HepG2 (cell line): Measurements from ENCODE around the gene EED. TPM values are rescaled to one million over a fixed set of nuclear protein-coding genes. Genes with fewer than 3 reads are reported as not detected.
"Not testable (repeated sequence)": the region's sequence is repeated elsewhere in the genome, so short reads cannot be mapped to it uniquely, and the experiment has no call there.

ENCODE experiments used
- ATAC-seq: fragments of 200-7000 bp; cut with Tn5 transposase; 3 replicates; pipeline ENCODE4 v1.9.1; 2020; ENCODE audit warnings: mild to moderate bottlenecking, moderate library complexity
- BruUV-seq: library from RNA; stranded (reverse); fragments of 400-500 nt; replicated peaks from 2 replicates; lab custom pipeline; 2021; lab: Mats Ljungman, UMichigan
- CTCF ChIA-PET: fragments of 300-600 bp; formaldehyde crosslinking; extraction: SDS; loops from one replicate; lab custom pipeline; 2021; ENCODE audit warnings: low total read pairs, inconsistent platforms, low intra/inter-chr PET ratio; lab: Yijun Ruan, JAX
- POLR2A ChIA-PET: fragments of 350-600 bp; sonication (Branson Sonifier 250); formaldehyde crosslinking; loops from one replicate; lab custom pipeline; 2020; ENCODE audit warnings: antibody characterized with exemption, inconsistent platforms; lab: Yijun Ruan, JAX
- DNase-seq: peaks from one replicate; pipeline ENCODE4 v3.0.0-alpha.2; 2015; ENCODE audit warnings: low spot score
- FAIRE-seq: peaks from 3 replicates; lab custom pipeline; 2011; peaks lifted over from hg19 to GRCh38; lab: Jason Lieb, UNC
- H2AFZ ChIP-seq: one replicate; pipeline ENCODE4 v1.6.1; 2011; ENCODE audit warnings: low read length, inconsistent platforms
- H3K27ac ChIP-seq: fragments of 300-600 bp; 3 replicates; pipeline ENCODE4 v1.8.0; 2011; ENCODE audit warnings: mixed run types, mild to moderate bottlenecking, mixed read lengths, low read length, inconsistent platforms; ENCODE audit not compliant: insufficient read depth; ENCODE audit errors: extremely low read length
- H3K27me3 ChIP-seq, 2 experiments: fragments of 200-600 bp in 1 of 2; 2 replicates in 1 of 2; 3 replicates in 1 of 2; pipeline versions ENCODE4 v1.6.0 to v1.8.0; 2011; ENCODE audit warnings: low read length in 2 of 2, mild to moderate bottlenecking in 2 of 2, moderate library complexity in 2 of 2, inconsistent platforms in 1 of 2; ENCODE audit not compliant: insufficient read depth in 2 of 2, control insufficient read depth in 1 of 2
- H3K36me3 ChIP-seq, 2 experiments: fragments of 200-600 bp in 1 of 2; replicated peaks in 1 of 2; 2 replicates in 1 of 2; 3 replicates in 1 of 2; pipeline versions ENCODE4 v1.5.1 to v1.8.0; 2011; ENCODE audit warnings: low read length in 2 of 2, inconsistent platforms in 1 of 2; ENCODE audit not compliant: insufficient read depth in 2 of 2, control insufficient read depth in 1 of 2
- H3K4me1 ChIP-seq: 2 replicates; pipeline ENCODE4 v1.5.1; 2012; ENCODE audit warnings: low read length, inconsistent platforms; ENCODE audit not compliant: insufficient read depth
- H3K4me2 ChIP-seq: 2 replicates; pipeline ENCODE4 v1.6.0; 2011; ENCODE audit warnings: low read depth, low read length, inconsistent platforms
- H3K4me3 ChIP-seq, 3 experiments: fragments of 200-600 bp in 1 of 3; sonication (generic), shearing (Covaris generic) in 1 of 3; replicated peaks in 1 of 3; 2 replicates each; pipeline ENCODE4 v1.5.1; 2011 to 2016; ENCODE audit warnings: low read length in 3 of 3, inconsistent platforms in 2 of 3, low read depth in 2 of 3, mild to moderate bottlenecking in 2 of 3, control low read depth in 1 of 3, mixed read lengths in 1 of 3; ENCODE audit not compliant: insufficient read depth in 1 of 3
- H3K79me2 ChIP-seq: one replicate; pipeline ENCODE4 v1.6.1; 2011; ENCODE audit warnings: low read length, inconsistent platforms; ENCODE audit not compliant: insufficient read depth
- H3K9ac ChIP-seq: 2 replicates; pipeline ENCODE4 v1.6.0; 2011; ENCODE audit warnings: mild to moderate bottlenecking, low read depth, low read length, inconsistent platforms; ENCODE audit not compliant: insufficient read depth
- H3K9me3 ChIP-seq: 2 replicates; pipeline ENCODE4 v1.5.1; 2012; ENCODE audit warnings: mild to moderate bottlenecking, low read length
- H4K20me1 ChIP-seq: 2 replicates; pipeline ENCODE4 v1.6.0; 2011; ENCODE audit warnings: inconsistent platforms, mild to moderate bottlenecking, low read length, moderate library complexity; ENCODE audit not compliant: insufficient read depth
- CSRNP1 ChIP-seq: sonication (generic); formaldehyde crosslinking; IDR thresholded peaks from 2 replicates; pipeline ENCODE4 v1.8.1; 2023; ENCODE audit warnings: mild to moderate bottlenecking, missing genetic modification reagents
- KLF11 ChIP-seq: IDR thresholded peaks from 2 replicates; pipeline ENCODE4 v1.6.1; 2016; ENCODE audit warnings: missing compliant biosample characterization
- MAFF ChIP-seq: IDR thresholded peaks from 2 replicates; pipeline ENCODE4 v1.6.1; 2011; ENCODE audit warnings: low read depth, low read length, improper control_type of control experiment
- MAFK ChIP-seq, 2 experiments: IDR thresholded peaks in 1 of 2; conservative IDR thresholded peaks in 1 of 2; 2 replicates each; pipeline ENCODE4 v1.6.1; 2011; ENCODE audit warnings: improper control_type of control experiment in 2 of 2, low read length in 2 of 2
- NONO ChIP-seq, 2 experiments: fragments of 450-650 bp in 1 of 2; sonication (generic) in 1 of 2; formaldehyde crosslinking in 1 of 2; IDR thresholded peaks in 1 of 2; conservative IDR thresholded peaks in 1 of 2; 2 replicates each; pipeline versions ENCODE4 v1.6.1 to v1.8.0; 2017 to 2022; ENCODE audit warnings: mild to moderate bottlenecking in 1 of 2, missing genetic modification reagents in 1 of 2, moderate library complexity in 1 of 2
- SRF ChIP-seq: IDR thresholded peaks from 2 replicates; pipeline ENCODE4 v1.6.1; 2011; ENCODE audit warnings: mild to moderate bottlenecking, low read depth, low read length, moderate library complexity
- ZNF101 ChIP-seq: sonication (generic); formaldehyde crosslinking; IDR thresholded peaks from 2 replicates; pipeline ENCODE4 v1.4.0; 2020; ENCODE audit warnings: mild to moderate bottlenecking, low read depth, missing genetic modification reagents, borderline replicate concordance
- ZNF883 ChIP-seq: sonication (generic); formaldehyde crosslinking; IDR thresholded peaks from 2 replicates; pipeline ENCODE4 v1.5.1; 2020; ENCODE audit warnings: mild to moderate bottlenecking, missing genetic modification reagents; ENCODE audit errors: not compliant biosample characterization
- ZSCAN9 ChIP-seq: IDR thresholded peaks from 2 replicates; pipeline ENCODE4 v1.6.1; 2016; ENCODE audit warnings: borderline replicate concordance
- WGBS: methylation state at CpG from one replicate; pipeline ENCODE4 v1.1.6; 2017; ENCODE audit warnings: low lambda C conversion rate; 5-methylcytosine and 5-hydroxymethylcytosine counted together
- in situ Hi-C: cut with HindIII; loops from 2 replicates; pipeline ENCODE4 v1.10.0; 2017; ENCODE audit warnings: low pct_unique_long_range_greater_than_20kb; ENCODE audit not compliant: extremely low pct_ligation_motif_present
- intact Hi-C: fragments of 100-400 bp; cut with micrococcal nuclease; formaldehyde crosslinking; loops from one replicate; pipeline ENCODE4 v1.10.0; 2022; ENCODE audit not compliant: unreplicated experiment
- polyA plus RNA-seq, 8 experiments: library from polyadenylated mRNA; depleted of rRNA in 3 of 8; stranded (reverse) in 7 of 8; unstranded in 1 of 8; fragments of >200 nt; fragmentation: Illumina TruSeq in 4 of 8; extraction: Trizol in 4 of 8; gene quantifications; 2 replicates each; pipeline versions ENCODE4 v1.2.1 to v1.2.3, GENCODE V29; 2011 to 2016; ENCODE audit warnings: low read depth in 4 of 8, missing spikeins in 1 of 8, mixed read lengths in 1 of 8; ENCODE audit not compliant: insufficient read depth in 1 of 8
- total RNA-seq, 5 experiments: library from RNA; depleted of rRNA; stranded (reverse); fragments of >200 nt; fragmentation: Illumina TruSeq; extraction: Trizol; gene quantifications; 2 replicates each; pipeline ENCODE4 v1.2.3, GENCODE V29; 2016; ENCODE audit warnings: low read depth in 1 of 5

EED gene
- total and polyA plus RNA-seq, 2 of the 13 experiments (the other 11 are each of a cell fraction or from before 2014, with no cell fraction given), result 11.0 to 28.4 TPM

GRCh38 chr11:86303257-86303656 is 58.7 kb downstream of the EED start (continued):
- TF ChIP-seq CSRNP1 (CRISPR knock-in tag), result no peak
- TF ChIP-seq ZNF101 (CRISPR knock-in tag), result no peak
- no peak for TF ChIP-seq NONO (IDR thresholded peaks at IDR 0.05)
- TF ChIP-seq NONO (CRISPR knock-in tag; conservative IDR thresholded peaks at IDR 0.05), result no peak
- no peak for TF ChIP-seq ZSCAN9 (CRISPR knock-in tag)

GRCh38 chr11:86308710-86309109 is 64.2 kb downstream of the EED start:
- H3K4me3 ChIP-seq, H3K4me2 ChIP-seq, POLR2A ChIA-PET, in situ Hi-C loops, FAIRE-seq, ATAC-seq, CTCF ChIA-PET, intact Hi-C loops, H3K27me3 ChIP-seq, H3K9ac ChIP-seq, H3K27ac ChIP-seq, H2AFZ ChIP-seq, H3K9me3 ChIP-seq, BruUV-seq, H3K36me3 ChIP-seq, DNase-seq, H4K20me1 ChIP-seq, H3K79me2 ChIP-seq: not testable (repeated sequence)
- WGBS, result 85% methylated on average over 4 of the region's 4 CpGs
- peaks cover 13% of the 10 kb centered on the region for H3K4me1 ChIP-seq

GRCh38 chr11:86313793-86314192 is 69.2 kb downstream of the EED start:
- Histone ChIP-seq H4K20me1 (no peaks in the 10 kb centered on the region), H3K9ac (no peak overlapping the region), H3K4me2 (no peak overlapping the region), H3K79me2 (peaks cover 2% of the 10 kb centered on the region), H3K9me3 (no peaks in the 10 kb centered on the region), H2AFZ (no peak overlapping the region), H3K36me3 (peaks cover 0 to 10% of the 10 kb centered on the region in 2 experiments; a peak in 1 of 5 replicates), H3K4me1 (peaks cover 8% of the 10 kb centered on the region; the same call in 1 of the 2 replicates), H3K27me3 (no peaks in the 10 kb centered on the region), H3K4me3 (no peak overlapping the region), H3K27ac (no peak overlapping the region)
- BruUV-seq, result no TSS peak
- ChIA-PET CTCF (no interaction called here), POLR2A (no interaction called here)
- intact Hi-C loops, result no loop called here
- 88% methylated on average over 2 of the region's 2 CpGs for WGBS
- no peak for ATAC-seq
- DNase-seq, result no peak
- in situ Hi-C loops, result no loop called here
- TF ChIP-seq ZNF883 (CRISPR knock-in tag) (no peak), KLF11 (no peak), MAFF (peak; percentile 82), MAFK (conservative IDR thresholded peaks at IDR 0.05 in 1 of 2, IDR thresholded peaks at IDR 0.05 in 1 of 2; ENCODE audit: low read length in 2 of 2) (peak; percentile 82 to 87), SRF (no peak)
- no peak for FAIRE-seq
